Tibial nerve (tissue), 3 donors: ENCODE results near the gene ATXN7L3B.

Experiments
- CTCF ChIP-seq, 5 experiments: fragments of 200-600 bp in 3 of 5; fragments of 450-650 bp in 2 of 5; sonication (generic) in 3 of 5; IDR thresholded peaks; one replicate each; pipeline ENCODE4 v1.5.1; 2016 to 2019; ENCODE audit warnings: antibody characterized with exemption in 5 of 5, mild to moderate bottlenecking in 3 of 5, moderate library complexity in 2 of 5
- POLR2A ChIP-seq, 2 donors: fragments of 450-650 bp; IDR thresholded peaks; one replicate each; pipeline ENCODE4 v1.6.1; 2017; ENCODE audit warnings: antibody characterized with exemption in 2 of 2, mild to moderate bottlenecking in 2 of 2, moderate library complexity in 2 of 2

GRCh38 chr12:74538491-74539258 is 1.0 kb downstream of the ATXN7L3B start:
- TF ChIP-seq CTCF (IDR thresholded peaks at IDR 0.05) (no peak), POLR2A (IDR thresholded peaks at IDR 0.05) (no peak)
